IMR-90 (cell line): Measurements from ENCODE around the gene GATD1. TPM values are rescaled to one million over a fixed set of nuclear protein-coding genes. Genes with fewer than 3 reads are reported as not detected.

ENCODE experiments used
- ATAC-seq: fragments of 200-7000 bp; cut with Tn5 transposase; 2 replicates; pipeline ENCODE4 v1.9.1; 2020; ENCODE audit warnings: low read depth, mild to moderate bottlenecking, moderate library complexity
- BruUV-seq: library from RNA; stranded (reverse); fragments of 400-500 nt; replicated peaks from 2 replicates; lab custom pipeline; 2021; lab: Mats Ljungman, UMichigan
- CTCF ChIA-PET: fragments of 300-600 bp; formaldehyde crosslinking; extraction: SDS; loops from one replicate; lab custom pipeline; 2021; ENCODE audit warnings: antibody characterized with exemption; lab: Yijun Ruan, JAX
- POLR2A ChIA-PET: fragments of 300-600 bp; sonication (Branson Sonifier 250); formaldehyde crosslinking; loops from one replicate; lab custom pipeline; 2022; ENCODE audit warnings: antibody characterized with exemption; ENCODE audit not compliant: unreplicated experiment; lab: Charles Lee
- DNase-seq: peaks from one replicate; pipeline ENCODE4 v3.0.0; 2013
- H2AFZ ChIP-seq: replicated peaks from 2 replicates; pipeline ENCODE3; 2013; ENCODE audit warnings: low read length, mild to moderate bottlenecking; ENCODE audit not compliant: poor library complexity
- H2AK5ac ChIP-seq: 2 replicates; pipeline ENCODE4 v1.6.1; 2013; ENCODE audit warnings: low read depth, low read length, inconsistent platforms
- H2AK9ac ChIP-seq: replicated peaks from 2 replicates; pipeline ENCODE3; 2013; ENCODE audit warnings: mild to moderate bottlenecking, low read depth, low read length, moderate library complexity; ENCODE audit not compliant: poor library complexity
- H2BK120ac ChIP-seq: 2 replicates; pipeline ENCODE4 v1.6.1; 2013; ENCODE audit warnings: low read depth, low read length, inconsistent platforms
- H2BK15ac ChIP-seq: 3 replicates; pipeline ENCODE4 v1.6.1; 2013; ENCODE audit warnings: low read depth, low read length, inconsistent platforms
- H2BK20ac ChIP-seq: 2 replicates; pipeline ENCODE4 v1.6.1; 2013; ENCODE audit warnings: low read depth, mild to moderate bottlenecking, inconsistent platforms, low read length, moderate library complexity
- H2BK5ac ChIP-seq: 2 replicates; pipeline ENCODE4 v1.6.1; 2013; ENCODE audit warnings: mild to moderate bottlenecking, low read depth, low read length, inconsistent platforms; ENCODE audit not compliant: poor library complexity, severe bottlenecking
- H3K14ac ChIP-seq: replicated peaks from 2 replicates; pipeline ENCODE4 v1.6.1; 2013; ENCODE audit warnings: low read depth, low read length, inconsistent platforms
- H3K18ac ChIP-seq: 2 replicates; pipeline ENCODE4 v1.6.1; 2013; ENCODE audit warnings: low read depth, low read length, control low read depth
- H3K23ac ChIP-seq: 2 replicates; pipeline ENCODE4 v1.6.1; 2013; ENCODE audit warnings: low read depth, low read length, inconsistent platforms
- H3K27ac ChIP-seq: 2 replicates; pipeline ENCODE4 v1.5.1; 2013; ENCODE audit warnings: mild to moderate bottlenecking, control low read depth, low read length; ENCODE audit not compliant: insufficient read depth
- H3K27me3 ChIP-seq: 2 replicates; pipeline ENCODE4 v1.6.1; 2013; ENCODE audit warnings: low read length; ENCODE audit not compliant: control insufficient read depth, insufficient read depth
- H3K36me3 ChIP-seq: 2 replicates; pipeline ENCODE4 v1.6.1; 2013; ENCODE audit warnings: low read length, mixed read lengths; ENCODE audit not compliant: control insufficient read depth, insufficient read depth
- H3K4ac ChIP-seq: 2 replicates; pipeline ENCODE4 v1.6.1; 2013; ENCODE audit warnings: low read depth, low read length, inconsistent platforms
- H3K4me1 ChIP-seq: 2 replicates; pipeline ENCODE4 v1.6.1; 2013; ENCODE audit warnings: low read length, mixed read lengths; ENCODE audit not compliant: control insufficient read depth, insufficient read depth
- H3K4me2 ChIP-seq: 2 replicates; pipeline ENCODE4 v1.6.1; 2013; ENCODE audit warnings: low read depth, mild to moderate bottlenecking, control low read depth, low read length, moderate library complexity
- H3K4me3 ChIP-seq: 2 replicates; pipeline ENCODE4 v1.5.1; 2013; ENCODE audit warnings: low read depth, mild to moderate bottlenecking, control low read depth, low read length, moderate library complexity; ENCODE audit not compliant: insufficient read depth
- H3K56ac ChIP-seq: 2 replicates; pipeline ENCODE4 v1.6.1; 2013; ENCODE audit warnings: low read length, inconsistent platforms; ENCODE audit not compliant: insufficient read depth; ENCODE audit errors: extremely low read depth
- H3K79me1 ChIP-seq, 2 experiments: 2 replicates each; pipeline ENCODE4 v1.6.1; 2013; ENCODE audit warnings: low read length in 2 of 2, inconsistent platforms in 1 of 2, low read depth in 1 of 2
- H3K9ac ChIP-seq: 2 replicates; pipeline ENCODE4 v1.6.1; 2013; ENCODE audit warnings: low read depth, low read length, control low read depth
- H3K9me1 ChIP-seq: 2 replicates; pipeline ENCODE4 v1.6.1; 2013; ENCODE audit warnings: low read length, inconsistent platforms; ENCODE audit not compliant: insufficient read depth
- H3K9me3 ChIP-seq: 2 replicates; pipeline ENCODE4 v1.6.1; 2013; ENCODE audit warnings: low read length; ENCODE audit not compliant: control insufficient read depth, insufficient read depth
- H4K20me1 ChIP-seq: 2 replicates; pipeline ENCODE4 v1.6.1; 2013; ENCODE audit warnings: low read length, inconsistent platforms; ENCODE audit not compliant: insufficient read depth
- H4K5ac ChIP-seq: 2 replicates; pipeline ENCODE4 v1.6.1; 2013; ENCODE audit warnings: mild to moderate bottlenecking, low read depth, low read length, control low read depth
- H4K8ac ChIP-seq, 2 experiments: 2 replicates each; pipeline ENCODE4 v1.6.1; 2013; ENCODE audit warnings: low read depth in 2 of 2, low read length in 2 of 2, control low read depth in 1 of 2, inconsistent platforms in 1 of 2
- H4K91ac ChIP-seq: 2 replicates; pipeline ENCODE4 v1.6.1; 2013; ENCODE audit warnings: low read depth, low read length, inconsistent platforms; ENCODE audit not compliant: insufficient read depth
- BHLHE40 ChIP-seq: fragments of 150-350 bp; IDR thresholded peaks from 2 replicates; pipeline ENCODE4 v1.6.1; 2016; ENCODE audit warnings: mild to moderate bottlenecking, low read depth, low read length
- CEBPB ChIP-seq: IDR thresholded peaks from 2 replicates; pipeline ENCODE4 v1.6.1; 2012; ENCODE audit warnings: low read depth, low read length, improper control_type of control experiment
- MXI1 ChIP-seq: IDR thresholded peaks from 2 replicates; pipeline ENCODE4 v1.6.1; 2012; ENCODE audit warnings: low read depth, mild to moderate bottlenecking, low read length, moderate library complexity, borderline replicate concordance
- NFE2L2 ChIP-seq: fragments of 150-350 bp; IDR thresholded peaks from 2 replicates; pipeline ENCODE4 v1.6.1; 2016; ENCODE audit warnings: low read depth, mild to moderate bottlenecking, low read length
- POLR2A ChIP-seq: IDR thresholded peaks from 2 replicates; pipeline ENCODE4 v1.6.1; 2012; ENCODE audit warnings: mild to moderate bottlenecking, low read depth, low read length
- RAD21 ChIP-seq: IDR thresholded peaks from 2 replicates; pipeline ENCODE4 v1.6.1; 2012; ENCODE audit warnings: low read length, improper control_type of control experiment
- RCOR1 ChIP-seq: IDR thresholded peaks from 2 replicates; pipeline ENCODE4 v1.6.1; 2012; ENCODE audit warnings: mild to moderate bottlenecking, low read length, improper control_type of control experiment; ENCODE audit not compliant: insufficient replicate concordance
- RFX5 ChIP-seq: IDR thresholded peaks from 2 replicates; pipeline ENCODE4 v1.8.0; 2012; ENCODE audit warnings: low read depth, mild to moderate bottlenecking, low read length, moderate library complexity
- SMC3 ChIP-seq: fragments of 150-350 bp; IDR thresholded peaks from 2 replicates; pipeline ENCODE4 v1.6.1; 2016; ENCODE audit warnings: low read depth, mild to moderate bottlenecking, antibody characterized with exemption, low read length, moderate library complexity
- WGBS, 2 experiments: methylation state at CpG; one replicate each; pipeline versions ENCODE4 v1.1.5 to v1.1.7; 2013; ENCODE audit warnings: missing lambda C conversion rate in 2 of 2; ENCODE audit not compliant: insufficient read length in 1 of 2; ENCODE audit errors: extremely low coverage in 2 of 2; 5-methylcytosine and 5-hydroxymethylcytosine counted together
- dilution Hi-C: fragments of 300-500 bp; cut with HindIII; formaldehyde crosslinking; loops from one replicate; pipeline ENCODE4 v1.14.3; 2018; ENCODE audit warnings: low sequenced_read_pairs; ENCODE audit not compliant: unreplicated experiment
- in situ Hi-C: fragments of 300-500 bp; cut with MboI; formaldehyde crosslinking; loops from 3 replicates; pipeline ENCODE4 v1.14.3; 2019; ENCODE audit warnings: low sequenced_read_pairs, inconsistent platforms, mixed read lengths
- intact Hi-C: fragments of 100-400 bp; cut with micrococcal nuclease; formaldehyde crosslinking; loops from 2 replicates; pipeline ENCODE4 v1.10.0; 2022
- polyA plus RNA-seq, 3 experiments: library from polyadenylated mRNA; depleted of rRNA; stranded (reverse); fragments of >200 nt; gene quantifications; 2 replicates each; pipeline ENCODE4 v1.2.3, GENCODE V29; 2012; ENCODE audit warnings: low replicate concordance in 1 of 3
- total RNA-seq: library from RNA; depleted of rRNA; stranded (reverse); fragments of >200 nt; gene quantifications from 2 replicates; pipeline ENCODE4 v1.2.3, GENCODE V29; 2012
- TF ChIP-seq, protein P1 (sequence below): fragments of 150-350 bp; IDR thresholded peaks from 2 replicates; pipeline ENCODE4 v1.6.1; 2017; ENCODE audit warnings: mild to moderate bottlenecking, antibody characterized with exemption, low read length, low read depth
- TF ChIP-seq, protein P2 (sequence below): conservative IDR thresholded peaks from 2 replicates; pipeline ENCODE4 v1.5.1; 2012; ENCODE audit warnings: mild to moderate bottlenecking, low read depth, low read length, improper control_type of control experiment

The GATD1 gene
- total and polyA plus RNA-seq, 2 of the 4 experiments (the other 2 are of a cell fraction) = 3.0 to 52.5 TPM

DNA sequence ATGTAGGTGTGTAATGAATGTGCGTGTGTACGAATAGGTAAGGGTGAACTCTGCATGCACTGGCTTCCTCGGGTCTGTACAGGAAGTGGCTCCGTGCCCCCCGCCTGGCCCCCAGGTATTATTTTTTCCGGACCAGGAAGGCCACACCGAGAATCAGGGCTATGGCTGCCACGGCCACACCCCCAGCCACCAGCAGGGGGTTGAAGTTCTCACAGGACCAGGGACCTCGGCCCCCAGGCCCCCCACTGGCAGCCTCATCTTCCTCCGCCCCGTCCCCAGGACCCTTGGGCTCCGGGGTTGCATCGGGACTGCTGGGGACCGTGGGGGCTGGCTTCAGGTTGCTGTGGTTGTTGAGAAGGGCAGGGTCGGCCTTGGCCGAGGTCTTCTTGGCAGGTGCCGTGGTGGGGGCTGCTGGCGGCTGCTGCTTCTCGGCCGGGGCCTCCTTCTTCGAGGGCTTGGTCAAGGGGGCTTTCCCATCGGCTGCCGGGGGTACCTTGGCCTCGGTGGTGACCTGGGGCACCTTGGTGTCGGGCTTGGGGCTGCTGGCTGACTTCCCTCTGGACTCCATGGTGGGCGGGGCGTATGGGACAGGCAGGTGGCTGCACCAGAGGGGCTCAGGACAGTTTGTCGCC is 10.8 kb upstream of the GATD1 start:
- Histone ChIP-seq H2BK20ac (no peak overlapping the region), H4K91ac (no peak overlapping the region), H3K18ac (no peak overlapping the region), H3K9me1 (no peaks in the 10 kb centered on the region), H4K20me1 (peaks cover 5% of the 10 kb centered on the region), H3K4me2 (no peak overlapping the region), H2BK5ac (no peak overlapping the region), H4K8ac (no peak overlapping the region), H3K9ac (no peak overlapping the region), H3K9me3 (no peaks in the 10 kb centered on the region), H3K23ac (no peak overlapping the region), H3K27ac (no peak overlapping the region), H2BK15ac (no peak overlapping the region), H3K4me1 (peaks cover 9% of the 10 kb centered on the region), H3K14ac (no peak overlapping the region), H3K4ac (no peak overlapping the region), H3K36me3 (peaks cover 10% of the 10 kb centered on the region; the same call in 1 of the 2 replicates), H2AK9ac (no peak overlapping the region), H2AK5ac (no peak overlapping the region), H2BK120ac (no peak overlapping the region), H2AFZ (no peak overlapping the region), H3K4me3 (no peak overlapping the region), H4K5ac (no peak overlapping the region), H3K27me3 (no peaks in the 10 kb centered on the region), H3K79me1 (peaks cover 0 to 4% of the 10 kb centered on the region in 2 experiments; a peak in 2 of 4 replicates), H3K56ac (no peak overlapping the region)
- in situ Hi-C loops (no loop called here), dilution Hi-C loops (no loop called here), intact Hi-C loops (no loop called here)
- DNase-seq (no peak), ATAC-seq (no peak)
- 90% methylated on average over 4 of the region's 28 CpGs; no CpG with 5 or more reads in 1 of the 2 experiments for WGBS, 2 experiments
- ChIA-PET POLR2A (no interaction called here), CTCF (no interaction called here)
- TF ChIP-seq RCOR1 (no peak), RFX5 (no peak), NFE2L2 (no peak), CEBPB (no peak), POLR2A (no peak), BHLHE40 (no peak), SMC3 (no peak), MXI1 (no peak), RAD21 (no peak)
- TF ChIP-seq, protein P1, sequence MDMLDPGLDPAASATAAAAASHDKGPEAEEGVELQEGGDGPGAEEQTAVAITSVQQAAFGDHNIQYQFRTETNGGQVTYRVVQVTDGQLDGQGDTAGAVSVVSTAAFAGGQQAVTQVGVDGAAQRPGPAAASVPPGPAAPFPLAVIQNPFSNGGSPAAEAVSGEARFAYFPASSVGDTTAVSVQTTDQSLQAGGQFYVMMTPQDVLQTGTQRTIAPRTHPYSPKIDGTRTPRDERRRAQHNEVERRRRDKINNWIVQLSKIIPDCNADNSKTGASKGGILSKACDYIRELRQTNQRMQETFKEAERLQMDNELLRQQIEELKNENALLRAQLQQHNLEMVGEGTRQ = no peak
- TF ChIP-seq, protein P2, sequence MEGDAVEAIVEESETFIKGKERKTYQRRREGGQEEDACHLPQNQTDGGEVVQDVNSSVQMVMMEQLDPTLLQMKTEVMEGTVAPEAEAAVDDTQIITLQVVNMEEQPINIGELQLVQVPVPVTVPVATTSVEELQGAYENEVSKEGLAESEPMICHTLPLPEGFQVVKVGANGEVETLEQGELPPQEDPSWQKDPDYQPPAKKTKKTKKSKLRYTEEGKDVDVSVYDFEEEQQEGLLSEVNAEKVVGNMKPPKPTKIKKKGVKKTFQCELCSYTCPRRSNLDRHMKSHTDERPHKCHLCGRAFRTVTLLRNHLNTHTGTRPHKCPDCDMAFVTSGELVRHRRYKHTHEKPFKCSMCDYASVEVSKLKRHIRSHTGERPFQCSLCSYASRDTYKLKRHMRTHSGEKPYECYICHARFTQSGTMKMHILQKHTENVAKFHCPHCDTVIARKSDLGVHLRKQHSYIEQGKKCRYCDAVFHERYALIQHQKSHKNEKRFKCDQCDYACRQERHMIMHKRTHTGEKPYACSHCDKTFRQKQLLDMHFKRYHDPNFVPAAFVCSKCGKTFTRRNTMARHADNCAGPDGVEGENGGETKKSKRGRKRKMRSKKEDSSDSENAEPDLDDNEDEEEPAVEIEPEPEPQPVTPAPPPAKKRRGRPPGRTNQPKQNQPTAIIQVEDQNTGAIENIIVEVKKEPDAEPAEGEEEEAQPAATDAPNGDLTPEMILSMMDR = no peak
- BruUV-seq = no TSS peak
